RWPE2 (cell line): ENCODE results near the gene AMBP.

Experiments
- ATAC-seq: fragments of 200-7000 bp; cut with Tn5 transposase; 3 replicates; pipeline ENCODE4 v1.9.1; 2021; ENCODE audit warnings: low read depth
- DNase-seq: peaks from one replicate; pipeline ENCODE4 v3.0.0-alpha.2; 2020; ENCODE audit warnings: low spot score
- H3K27ac ChIP-seq: fragments of 450-650 bp; 2 replicates; pipeline ENCODE4 v1.5.1; 2017; ENCODE audit warnings: mild to moderate bottlenecking; ENCODE audit not compliant: poor library complexity, severe bottlenecking
- H3K27me3 ChIP-seq: fragments of 250-450 bp; sonication (Bioruptor Pico); 2 replicates; pipeline ENCODE4 v1.5.1; 2021; ENCODE audit warnings: mild to moderate bottlenecking, moderate library complexity; ENCODE audit not compliant: insufficient read depth, poor library complexity, severe bottlenecking
- H3K36me3 ChIP-seq: fragments of 250-450 bp; sonication (Bioruptor Pico); 2 replicates; pipeline ENCODE4 v1.5.1; 2020; ENCODE audit warnings: low read depth, mild to moderate bottlenecking, moderate library complexity
- H3K4me1 ChIP-seq: fragments of 250-450 bp; sonication (Bioruptor Pico); 2 replicates; pipeline ENCODE4 v1.5.1; 2021; ENCODE audit warnings: mild to moderate bottlenecking, moderate library complexity; ENCODE audit not compliant: insufficient read depth, poor library complexity, severe bottlenecking
- H3K4me3 ChIP-seq: fragments of 250-450 bp; sonication (Bioruptor Pico); 2 replicates; pipeline ENCODE4 v1.5.1; 2021; ENCODE audit warnings: mild to moderate bottlenecking, moderate library complexity; ENCODE audit not compliant: severe bottlenecking
- H3K9me3 ChIP-seq: fragments of 250-450 bp; sonication (Bioruptor Pico); 2 replicates; pipeline ENCODE4 v1.5.1; 2021; ENCODE audit warnings: mild to moderate bottlenecking, moderate library complexity; ENCODE audit not compliant: severe bottlenecking
- TF ChIP-seq, protein P1 (sequence below): fragments of 450-650 bp; IDR thresholded peaks from one replicate; pipeline ENCODE4 v1.5.1; 2017; ENCODE audit warnings: mild to moderate bottlenecking, moderate library complexity; ENCODE audit not compliant: poor library complexity, severe bottlenecking

The AMBP gene

DNA sequence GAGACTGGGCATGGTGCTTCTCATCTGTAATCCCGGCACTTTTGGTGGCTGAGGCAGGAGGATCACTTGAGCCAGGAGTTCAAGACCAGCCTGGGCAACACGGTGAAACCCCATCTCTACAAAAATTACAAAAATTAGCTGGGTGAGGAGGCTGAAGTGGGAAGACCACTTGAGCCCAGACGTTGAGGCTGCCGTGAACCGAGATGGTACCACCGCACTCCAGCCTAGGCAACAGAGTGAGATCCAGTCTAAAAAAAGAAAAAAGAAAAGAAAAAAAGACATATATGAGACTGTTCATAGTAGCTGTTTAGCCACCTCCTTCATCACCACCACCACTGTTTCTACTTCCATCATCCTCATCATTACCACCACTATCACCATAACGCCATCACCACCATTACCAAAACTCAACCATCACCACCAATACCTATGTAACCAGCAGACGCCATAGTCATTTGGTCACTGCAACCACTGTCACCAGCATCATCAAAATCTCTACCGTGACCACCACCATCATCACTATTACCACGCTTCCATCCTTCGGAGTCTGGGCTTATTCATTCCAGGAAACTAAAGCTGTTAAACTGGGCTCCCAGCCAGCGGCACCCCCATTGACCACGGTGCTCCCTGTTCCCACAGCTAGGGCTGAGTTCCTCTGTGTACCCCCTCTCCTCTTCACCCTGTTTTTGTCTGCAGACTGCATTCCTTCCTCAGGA is 29.3 kb upstream of the AMBP start:
- Histone ChIP-seq H3K27me3 (no peaks in the 10 kb centered on the region), H3K27ac (no peak overlapping the region), H3K36me3 (no peaks in the 10 kb centered on the region), H3K4me3 (no peak overlapping the region), H3K4me1 (peaks cover 10% of the 10 kb centered on the region), H3K9me3 (no peaks in the 10 kb centered on the region)
- TF ChIP-seq, protein P1, sequence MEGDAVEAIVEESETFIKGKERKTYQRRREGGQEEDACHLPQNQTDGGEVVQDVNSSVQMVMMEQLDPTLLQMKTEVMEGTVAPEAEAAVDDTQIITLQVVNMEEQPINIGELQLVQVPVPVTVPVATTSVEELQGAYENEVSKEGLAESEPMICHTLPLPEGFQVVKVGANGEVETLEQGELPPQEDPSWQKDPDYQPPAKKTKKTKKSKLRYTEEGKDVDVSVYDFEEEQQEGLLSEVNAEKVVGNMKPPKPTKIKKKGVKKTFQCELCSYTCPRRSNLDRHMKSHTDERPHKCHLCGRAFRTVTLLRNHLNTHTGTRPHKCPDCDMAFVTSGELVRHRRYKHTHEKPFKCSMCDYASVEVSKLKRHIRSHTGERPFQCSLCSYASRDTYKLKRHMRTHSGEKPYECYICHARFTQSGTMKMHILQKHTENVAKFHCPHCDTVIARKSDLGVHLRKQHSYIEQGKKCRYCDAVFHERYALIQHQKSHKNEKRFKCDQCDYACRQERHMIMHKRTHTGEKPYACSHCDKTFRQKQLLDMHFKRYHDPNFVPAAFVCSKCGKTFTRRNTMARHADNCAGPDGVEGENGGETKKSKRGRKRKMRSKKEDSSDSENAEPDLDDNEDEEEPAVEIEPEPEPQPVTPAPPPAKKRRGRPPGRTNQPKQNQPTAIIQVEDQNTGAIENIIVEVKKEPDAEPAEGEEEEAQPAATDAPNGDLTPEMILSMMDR: no peak
- DNase-seq (no peak), ATAC-seq (peak; percentile 9; the same call in 2 of the 3 replicates)

DNA sequence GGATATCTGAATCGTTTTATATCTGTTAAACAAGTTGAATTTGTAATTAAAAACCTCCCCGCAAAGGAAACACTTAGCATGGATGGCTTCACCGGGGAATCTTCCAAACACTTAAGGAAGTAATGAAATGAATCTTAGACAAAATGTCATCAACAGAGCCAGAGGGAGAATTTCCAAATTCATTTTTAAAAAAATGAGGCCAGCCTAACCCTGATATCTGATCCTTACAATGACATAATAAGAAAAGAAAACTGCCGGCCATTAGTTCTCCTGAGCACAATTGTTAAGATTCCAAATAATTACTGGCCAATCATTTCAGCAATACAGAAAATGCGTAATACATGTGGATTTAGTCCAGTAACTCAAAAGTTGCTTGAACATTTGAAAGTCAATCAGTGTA is 27.1 kb upstream of the AMBP start:
- H3K9me3 ChIP-seq: no peaks in the 10 kb centered on the region
- no peaks in the 10 kb centered on the region for H3K36me3 ChIP-seq
- H3K27ac ChIP-seq: no peak overlapping the region
- DNase-seq: no peak
- TF ChIP-seq, protein P1: no peak
- no peak overlapping the region for H3K4me3 ChIP-seq
- no peak for ATAC-seq
- peaks cover 4% of the 10 kb centered on the region for H3K4me1 ChIP-seq
- H3K27me3 ChIP-seq: no peaks in the 10 kb centered on the region

DNA sequence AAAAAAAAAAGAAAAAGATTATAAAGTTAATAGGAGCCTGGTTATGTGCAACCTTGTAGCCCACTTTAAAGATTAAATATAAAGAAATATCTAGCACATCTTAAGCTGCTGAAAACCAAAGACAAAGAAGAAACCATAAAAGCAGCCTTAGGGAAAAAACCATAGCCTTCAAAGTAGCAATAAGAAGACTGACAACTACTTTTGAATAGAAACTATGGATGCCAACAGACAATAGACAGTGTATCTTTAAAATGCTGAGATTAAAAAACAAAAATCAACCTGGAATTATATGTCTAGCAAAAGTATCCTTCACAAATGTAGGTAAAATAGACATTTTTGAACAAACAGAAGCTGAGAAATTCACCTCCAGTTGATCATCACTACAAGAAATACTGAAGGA is 24.4 kb upstream of the AMBP start:
- TF ChIP-seq, protein P1: no peak
- ATAC-seq (no peak), DNase-seq (no peak)
- H3K36me3 ChIP-seq: no peaks in the 10 kb centered on the region
- H3K4me3 ChIP-seq: no peak overlapping the region
- no peaks in the 10 kb centered on the region for H3K9me3 ChIP-seq
- H3K27ac ChIP-seq: no peak overlapping the region
- no peaks in the 10 kb centered on the region for H3K4me1 ChIP-seq
- H3K27me3 ChIP-seq: no peaks in the 10 kb centered on the region

DNA sequence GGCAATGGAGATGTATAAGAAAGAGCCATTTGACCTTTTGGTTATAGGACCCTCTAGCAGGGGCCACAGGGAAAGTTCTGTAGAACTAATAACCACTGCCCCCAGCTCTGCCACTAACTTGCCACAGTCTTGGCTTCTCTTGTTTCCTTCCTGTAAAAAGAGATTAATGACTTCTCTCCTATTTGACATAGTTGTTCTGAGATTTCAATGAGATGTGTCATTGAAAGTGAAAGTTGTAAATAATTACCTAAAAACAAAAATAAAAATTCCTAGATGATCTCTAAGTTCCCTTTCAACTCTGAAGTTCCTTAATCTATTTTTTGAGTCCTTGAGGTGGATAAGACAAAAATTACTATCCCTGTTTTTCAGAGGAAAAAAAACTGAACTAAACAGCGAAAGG is 22.4 kb upstream of the AMBP start:
- no peaks in the 10 kb centered on the region for H3K27me3 ChIP-seq
- H3K4me3 ChIP-seq: no peak overlapping the region
- no peak overlapping the region for H3K27ac ChIP-seq
- no peaks in the 10 kb centered on the region for H3K9me3 ChIP-seq
- no peak for ATAC-seq
- no peaks in the 10 kb centered on the region for H3K36me3 ChIP-seq
- TF ChIP-seq, protein P1: no peak
- no peaks in the 10 kb centered on the region for H3K4me1 ChIP-seq
- no peak for DNase-seq

DNA sequence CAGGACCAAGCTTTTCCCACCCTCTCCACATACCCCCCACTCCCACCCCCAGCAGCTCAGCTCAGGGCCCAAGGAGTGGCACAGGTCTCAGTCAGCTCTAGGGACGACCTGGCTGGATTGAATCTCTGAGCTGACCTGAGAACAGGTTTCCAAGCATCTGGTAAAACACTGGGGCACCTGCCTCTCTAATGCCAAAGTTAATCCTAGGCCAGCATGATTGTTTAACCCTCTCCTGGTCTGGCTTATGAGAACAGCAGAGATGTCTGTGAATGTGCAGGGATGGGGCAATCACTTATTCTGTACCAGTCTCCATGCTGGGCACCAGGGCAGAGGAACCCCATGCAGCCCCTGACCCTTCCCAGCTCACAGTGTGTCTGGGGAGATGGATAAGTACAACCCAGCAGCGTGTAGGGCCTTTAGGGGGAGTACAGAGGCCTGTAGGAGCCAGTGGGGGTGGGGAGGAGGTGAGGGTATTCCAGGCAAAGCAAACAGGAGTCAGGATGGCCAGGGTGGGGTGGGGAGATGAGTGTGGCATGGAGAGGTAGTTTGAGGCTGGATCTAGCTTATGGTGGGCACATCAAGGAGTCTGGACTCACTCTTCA is 21.7 kb upstream of the AMBP start:
- TF ChIP-seq, protein P1: no peak
- Histone ChIP-seq H3K27me3 (no peaks in the 10 kb centered on the region), H3K27ac (no peak overlapping the region), H3K36me3 (no peaks in the 10 kb centered on the region), H3K9me3 (no peaks in the 10 kb centered on the region), H3K4me1 (no peaks in the 10 kb centered on the region), H3K4me3 (no peak overlapping the region)
- ATAC-seq (no peak), DNase-seq (no peak)
